Heart left ventricle (tissue), 16 donors: ENCODE results near the gene LRRC15. TPM values are rescaled to one million over a fixed set of nuclear protein-coding genes. Genes with fewer than 3 reads are reported as not detected.

Experiments
- ATAC-seq, 4 donors: fragments of 200-7000 bp; cut with Tn5 transposase; one replicate each; pipeline ENCODE4 v1.9.1; 2020 to 2022; ENCODE audit warnings: moderate library complexity in 4 of 4, mild to moderate bottlenecking in 3 of 4, moderate number of reproducible peaks in 1 of 4
- DNase-seq, 5 donors: peaks; one replicate each; pipeline ENCODE4 v3.0.0-alpha.2; 2020
- H3K27ac ChIP-seq, 12 donors: fragments of 200-600 bp; sonication (generic) in 4 of 12; one replicate each; pipeline versions ENCODE4 v1.5.0 to v1.8.0; 2016 to 2022; ENCODE audit warnings: mild to moderate bottlenecking in 2 of 12
- H3K27me3 ChIP-seq, 9 donors: fragments of 200-600 bp; sonication (generic) in 2 of 9; one replicate each; pipeline versions ENCODE4 v1.5.1 to v1.8.0; 2016 to 2022; ENCODE audit warnings: mild to moderate bottlenecking in 3 of 9
- H3K36me3 ChIP-seq, 9 donors: fragments of 200-600 bp; sonication (generic) in 2 of 9; one replicate each; pipeline versions ENCODE4 v1.5.0 to v1.8.0; 2018 to 2022; ENCODE audit warnings: mild to moderate bottlenecking in 2 of 9
- H3K4me1 ChIP-seq, 12 donors: fragments of 200-600 bp; sonication (generic) in 4 of 12; one replicate each; pipeline versions ENCODE4 v1.5.0 to v1.8.0; 2016 to 2022; ENCODE audit warnings: mild to moderate bottlenecking in 3 of 12
- H3K4me3 ChIP-seq, 12 donors: fragments of 200-600 bp; sonication (generic) in 4 of 12; one replicate each; pipeline versions ENCODE4 v1.5.0 to v1.8.0; 2017 to 2022; ENCODE audit warnings: mild to moderate bottlenecking in 9 of 12, moderate library complexity in 4 of 12
- H3K9me3 ChIP-seq, 12 donors: fragments of 200-600 bp; sonication (generic) in 4 of 12; one replicate each; pipeline versions ENCODE4 v1.5.0 to v1.8.0; 2016 to 2022; ENCODE audit warnings: mild to moderate bottlenecking in 1 of 12
- CTCF ChIP-seq, 12 donors: fragments of 200-600 bp; sonication (generic) in 4 of 12; IDR thresholded peaks; one replicate each; pipeline versions ENCODE4 v1.5.0 to v1.8.0; 2018 to 2022; ENCODE audit warnings: antibody characterized with exemption in 12 of 12, mild to moderate bottlenecking in 5 of 12
- POLR2A ChIP-seq, 2 donors: fragments of 450-650 bp; IDR thresholded peaks; one replicate each; pipeline ENCODE4 v1.6.1; 2017; ENCODE audit warnings: antibody characterized with exemption in 2 of 2, mild to moderate bottlenecking in 2 of 2, moderate library complexity in 2 of 2
- WGBS, 4 donors: extraction: QIAGEN DNeasy Blood & Tissue Kit in 2 of 4; methylation state at CpG; one replicate each; pipeline versions ENCODE4 v1.1.5 to v1.1.7; 2013 to 2018; 5-methylcytosine and 5-hydroxymethylcytosine counted together
- intact Hi-C, 10 donors: fragments of 100-400 bp; cut with DNase I; formaldehyde crosslinking; loops; one replicate each; pipeline versions ENCODE4 v1.11.1 to v1.14.2; 2022
- polyA plus RNA-seq, 2 donors: library from polyadenylated mRNA; stranded (reverse); fragments of 200-250 nt; gene quantifications; one replicate each; pipeline ENCODE4 v1.2.3, GENCODE V29; 2013
- total RNA-seq, 9 donors: library from RNA; depleted of rRNA in 2 of 9; stranded (reverse); fragments of >200 nt in 2 of 9; fragmentation: NEBNext Ultra II Directional in 3 of 9; extraction: Animal tissue kit (Norgen Biotek cat#: 25700) in 3 of 9; gene quantifications; one replicate each; pipeline versions ENCODE4 v1.1.0 to v1.2.4, GENCODE V29; 2016 to 2023
- donor health status: ischemic (EF 13 %, LVEDD 7.1; RV severe dilation, severe dysfunction).
- donor health status: healthy with polysubstance abuse.
- donor health status: DM: no; HTN: yes; CAD: no.
- donor health status: DM: no; HTN: no; CAD: no.
- donor health status: ischemic (EF 25% LVEDD 6.9; RV normal size, moderate dysfunction).
- donor health status: ischemic (EF 25% LVEDD 5.7; RV mildly dilated, moderate dysfunction).
- donor health status: healthy.
- donor health status: DM: yes; HTN: yes; CAD: no.
- donor health status: ischemic (EF 35%, LVEDD 5.7; RV mildly dilated, moderate dysfunction).
- donor health status: nonischemic (EF 11% LVEDD 7.7; RV severe dilation, severe dysfunction).
- donor health status: DM: yes; HTN: yes; CAD: no.
- donor health status: PGD.
- donor health status: ischemic (EF 29% LVEDD 5.4; RV normal size, mild dysfunction).
- donor health status: nonischemic (EF 23%, LVEDD 6.1; RV moderate dilation, normal function).

Gene LRRC15
- total and polyA plus RNA-seq, 11 donors = 0.04 to 1.9 (median 0.12) TPM; not detected in 1

- Histone ChIP-seq H3K9me3 (peaks cover 0 to 15% (median 0%) of the 10 kb centered on the region in 12 donors), H3K4me1 (no peaks in the 10 kb centered on the region), H3K27me3 (peaks cover 0 to 10% (median 0%) of the 10 kb centered on the region in 9 donors), H3K36me3 (no peaks in the 10 kb centered on the region), H3K27ac (no peak overlapping the region), H3K4me3 (no peak overlapping the region)
- intact Hi-C loops = no loop called here
- TF ChIP-seq CTCF (IDR thresholded peaks at IDR 0.05) (no peak), POLR2A (IDR thresholded peaks at IDR 0.05) (no peak)
- ATAC-seq (no peak), DNase-seq (no peak)
- WGBS, 4 donors = 61 to 67% (median 64%) methylated on average over 7 of the region's 7 CpGs
Observed at GRCh38 chr3:194386648-194387047, 17.1 kb upstream of the LRRC15 start.

GRCh38 chr3:194386066-194386465, 16.5 kb upstream of the LRRC15 start:
- Histone ChIP-seq H3K4me3 (no peak overlapping the region), H3K27ac (no peak overlapping the region), H3K4me1 (no peaks in the 10 kb centered on the region), H3K27me3 (peaks cover 0 to 10% (median 4%) of the 10 kb centered on the region in 9 donors), H3K36me3 (no peaks in the 10 kb centered on the region), H3K9me3 (peaks cover 0 to 10% (median 0%) of the 10 kb centered on the region in 12 donors)
- TF ChIP-seq POLR2A (IDR thresholded peaks at IDR 0.05) (no peak), CTCF (IDR thresholded peaks at IDR 0.05) (no peak)
- DNase-seq (no peak), ATAC-seq (no peak)
- intact Hi-C loops = no loop called here
- WGBS, 4 donors = 46 to 51% (median 51%) methylated on average over 15 of the region's 15 CpGs

- TF ChIP-seq CTCF (IDR thresholded peaks at IDR 0.05) (no peak), POLR2A (IDR thresholded peaks at IDR 0.05) (no peak)
- no peak overlapping the region for H3K27ac ChIP-seq
- intact Hi-C loops = no loop called here
- H3K27me3 ChIP-seq = peaks cover 0 to 16% (median 4%) of the 10 kb centered on the region in 9 donors
- ATAC-seq = no peak
- H3K36me3 ChIP-seq = no peaks in the 10 kb centered on the region
- no peaks in the 10 kb centered on the region for H3K4me1 ChIP-seq
- H3K9me3 ChIP-seq = no peaks in the 10 kb centered on the region
- no peak overlapping the region for H3K4me3 ChIP-seq
- DNase-seq = no peak
- WGBS, 4 donors = 84 to 100% (median 94%) methylated on average over 11 to 12 of the region's 12 CpGs
Observed at GRCh38 chr3:194384569-194385001, 15.0 kb upstream of the LRRC15 start.

- TF ChIP-seq POLR2A (IDR thresholded peaks at IDR 0.05) = no peak
- TF ChIP-seq CTCF (IDR thresholded peaks at IDR 0.05) = no peak
- no peak for ATAC-seq
- 77 to 81% (median 80%) methylated on average over 6 of the region's 6 CpGs for WGBS, 4 donors
- H3K4me1 ChIP-seq = no peaks in the 10 kb centered on the region
- no peak overlapping the region for H3K27ac ChIP-seq
- H3K36me3 ChIP-seq = no peaks in the 10 kb centered on the region
- H3K9me3 ChIP-seq = no peaks in the 10 kb centered on the region
- no peak for DNase-seq
- H3K27me3 ChIP-seq = peaks cover 0 to 17% (median 4%) of the 10 kb centered on the region in 9 donors
- intact Hi-C loops = no loop called here
- no peak overlapping the region for H3K4me3 ChIP-seq
Observed at GRCh38 chr3:194384156-194384555, 14.6 kb upstream of the LRRC15 start.
